NCI-H1417 (cell line): ENCODE data around the gene POGK.
A peak's percentile ranks its signal among the peaks of the same experiment; 100 is the strongest.
"Not testable (repeated sequence)": the region's sequence is repeated elsewhere in the genome, so short reads cannot be mapped to it uniquely, and the experiment has no call there.

Source experiments
- DNase-seq, 3 experiments: peaks; one replicate each; lab custom pipeline; 2025; lab: John Stamatoyannopoulos, UW

Gene POGK

DNA sequence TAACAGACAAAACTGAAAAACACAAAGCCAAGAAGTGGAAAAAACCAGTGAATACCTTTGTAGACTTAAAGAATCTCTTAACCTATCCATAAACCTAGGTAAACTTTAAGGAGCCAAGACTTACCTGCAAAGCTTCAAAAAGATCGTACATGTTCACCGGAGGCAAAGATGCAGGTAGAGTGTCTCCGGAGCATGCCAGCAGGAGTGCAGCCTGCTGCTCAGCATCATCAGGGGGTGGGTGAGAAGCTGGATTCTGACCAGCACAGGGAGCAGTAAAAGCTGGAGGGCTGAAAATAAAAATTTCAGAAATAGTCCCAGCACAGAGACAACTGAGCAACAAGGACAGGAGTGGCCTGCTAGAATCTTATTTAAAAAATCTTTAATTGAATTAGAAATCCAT is 18.7 kb downstream of the POGK start:
- DNase-seq = no peak

DNA sequence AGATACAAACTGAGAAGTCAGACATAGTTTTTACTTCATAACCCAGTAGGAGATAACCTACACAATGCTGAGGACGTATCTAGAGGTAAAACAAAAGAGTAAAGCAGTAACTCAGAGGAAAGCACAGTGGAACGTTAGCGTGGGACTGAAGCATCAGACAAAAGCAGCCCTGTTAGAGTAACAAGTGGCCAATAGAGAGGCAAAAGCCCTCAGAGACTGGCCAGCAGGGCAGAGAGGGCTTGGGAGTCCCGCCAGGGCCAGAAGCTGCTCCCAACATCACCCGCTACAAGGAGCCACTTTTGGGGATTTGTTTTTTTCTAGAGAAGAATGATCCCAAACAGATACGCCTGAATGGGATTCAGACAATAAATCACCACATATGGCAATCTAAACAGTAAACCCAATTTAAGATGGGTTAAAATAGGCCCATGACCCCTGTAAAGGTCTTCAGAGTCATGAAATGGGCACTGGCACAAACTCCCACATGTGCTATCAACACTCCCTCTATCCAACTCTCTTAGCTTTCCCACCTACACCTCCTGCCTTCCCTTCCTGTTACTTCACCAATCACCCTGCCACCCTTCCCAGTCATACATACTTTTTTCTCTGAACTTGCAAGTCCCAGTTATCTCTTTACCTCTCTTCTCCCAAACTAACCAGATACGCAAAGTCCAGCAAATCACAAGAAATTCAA is 19.6 kb downstream of the POGK start:
- no peak for DNase-seq

DNA sequence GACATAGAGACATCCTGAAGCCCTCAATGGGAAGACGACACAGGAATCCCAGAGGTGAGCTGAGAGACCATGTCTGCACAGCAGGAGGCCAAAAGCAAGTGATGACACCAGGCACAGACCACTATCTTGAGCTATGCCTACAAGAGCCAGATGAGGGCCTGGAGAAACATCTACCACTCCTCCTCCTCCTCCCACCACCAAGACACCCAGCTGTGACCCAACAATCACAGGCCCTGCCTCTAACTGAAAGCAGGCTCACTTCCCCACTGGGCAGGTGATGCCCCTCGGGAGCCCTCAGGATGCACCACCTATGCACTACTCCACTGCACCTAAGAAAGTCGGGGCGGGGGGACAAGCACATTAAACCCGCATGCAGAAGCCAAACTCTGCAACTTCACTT is 20.3 kb downstream of the POGK start:
- no peak for DNase-seq

DNA sequence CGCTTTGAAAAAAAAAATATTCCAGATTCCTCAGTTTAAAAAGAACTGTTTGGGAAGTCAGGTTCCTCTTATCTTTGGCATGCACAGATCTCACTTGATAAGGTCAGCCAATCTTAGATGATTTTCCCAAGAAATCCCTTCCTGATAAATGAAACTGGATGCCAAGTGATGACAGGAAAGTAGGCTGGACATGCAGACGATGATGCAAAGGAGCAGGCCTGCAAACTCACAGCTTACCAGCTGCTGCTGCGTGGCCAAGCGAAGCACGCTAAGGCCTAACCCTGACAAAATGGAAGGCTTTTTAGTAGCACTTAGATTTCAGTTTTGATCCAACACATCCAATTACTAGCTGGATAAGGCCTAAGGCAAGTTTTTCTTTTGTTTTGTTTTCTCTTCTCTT is 26.7 kb downstream of the POGK start:
- no peak for DNase-seq

DNA sequence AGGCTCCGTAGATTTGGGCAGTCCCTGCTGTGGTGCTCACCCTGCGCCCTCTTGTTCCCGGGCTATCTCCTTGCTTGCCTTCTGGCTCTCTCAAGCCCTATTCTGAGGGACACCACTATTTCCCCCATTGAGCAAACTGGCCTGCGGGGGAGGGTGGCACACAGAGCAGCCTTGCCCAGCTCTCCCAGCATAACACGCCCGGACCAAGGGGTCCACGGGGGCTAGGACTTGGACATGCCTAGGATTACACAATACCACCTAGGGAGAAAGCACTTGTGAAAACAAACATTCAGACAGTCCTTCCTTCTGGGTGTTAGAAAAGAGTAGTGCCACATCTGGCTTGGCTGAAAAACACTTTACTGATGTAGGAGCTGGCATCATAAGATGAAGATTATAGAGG is 29.4 kb downstream of the POGK start:
- DNase-seq = no peak

DNA sequence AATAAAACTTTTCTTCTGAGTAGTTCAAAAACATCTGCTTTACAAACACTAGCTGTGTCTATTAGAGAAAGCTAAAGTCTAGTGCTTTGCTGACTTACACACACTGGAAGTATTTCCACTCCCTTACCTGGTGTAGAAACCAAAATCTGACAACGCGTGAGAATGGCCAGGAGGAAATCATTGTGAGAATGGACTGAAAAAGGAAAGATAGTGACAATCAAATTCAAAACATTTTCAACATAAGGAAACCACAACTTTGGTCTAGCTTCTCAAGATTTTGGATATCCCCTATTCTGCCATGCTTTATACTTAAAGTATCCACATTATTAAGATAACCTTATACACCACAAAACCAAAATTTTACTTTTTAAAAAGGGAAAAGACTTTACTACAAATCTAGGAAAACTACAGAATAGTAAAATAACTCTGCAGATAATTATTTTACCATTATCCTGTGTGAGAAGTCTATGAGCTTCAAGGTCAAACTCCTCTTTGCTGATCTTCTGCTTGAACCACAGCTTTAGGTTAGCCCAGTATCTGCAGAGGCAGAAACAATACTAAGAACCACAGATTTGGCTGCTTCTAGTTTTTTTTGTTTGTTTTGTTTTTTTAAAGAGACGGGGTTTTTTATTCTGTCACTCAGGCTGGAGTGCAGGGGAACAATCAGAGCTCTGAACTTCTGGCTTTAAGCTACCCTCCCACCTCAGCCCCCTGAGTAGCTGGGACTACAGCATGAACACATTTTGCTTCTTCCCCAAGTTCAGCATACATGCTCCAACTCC is 30.2 kb downstream of the POGK start:
- no peak for DNase-seq

DNA sequence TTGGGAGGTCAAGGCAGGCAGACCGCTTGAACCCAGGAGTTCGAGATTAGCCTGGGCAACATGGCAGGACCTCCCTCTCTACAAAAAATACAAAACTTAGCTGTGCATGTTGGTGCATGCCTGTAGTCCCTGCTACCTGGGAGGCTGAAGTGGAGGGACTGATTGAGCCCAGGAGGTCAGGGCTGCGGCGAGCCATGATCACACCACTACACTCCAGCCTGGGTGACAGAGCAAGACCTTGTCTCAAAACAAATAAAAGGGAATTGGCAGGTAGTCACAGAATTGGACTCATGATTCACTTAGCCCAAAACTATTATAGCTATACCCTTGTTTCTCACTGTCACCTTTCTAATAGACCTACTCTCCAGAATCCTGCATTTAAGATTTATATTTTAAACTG is 31.3 kb downstream of the POGK start:
- DNase-seq = no peak

DNA sequence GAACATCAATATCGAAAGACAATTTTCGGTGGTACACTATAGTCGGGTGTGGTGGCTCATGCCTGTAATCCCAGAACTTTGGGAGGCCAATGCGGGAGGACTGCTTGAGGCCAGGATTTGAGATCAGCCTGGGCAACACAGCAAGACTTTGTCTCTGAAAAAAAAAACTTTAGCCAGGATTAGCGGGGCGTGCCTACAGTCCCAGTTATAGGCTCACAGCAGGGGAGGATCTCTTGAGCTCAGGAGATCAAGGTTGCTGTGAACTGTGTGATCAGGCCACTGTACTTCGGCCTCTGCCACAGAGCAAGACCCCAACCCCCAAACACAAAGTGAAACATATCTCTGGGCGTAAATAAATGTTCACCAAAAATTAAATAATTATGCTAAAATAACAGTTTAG is 35.2 kb downstream of the POGK start:
- no peak for DNase-seq

DNA sequence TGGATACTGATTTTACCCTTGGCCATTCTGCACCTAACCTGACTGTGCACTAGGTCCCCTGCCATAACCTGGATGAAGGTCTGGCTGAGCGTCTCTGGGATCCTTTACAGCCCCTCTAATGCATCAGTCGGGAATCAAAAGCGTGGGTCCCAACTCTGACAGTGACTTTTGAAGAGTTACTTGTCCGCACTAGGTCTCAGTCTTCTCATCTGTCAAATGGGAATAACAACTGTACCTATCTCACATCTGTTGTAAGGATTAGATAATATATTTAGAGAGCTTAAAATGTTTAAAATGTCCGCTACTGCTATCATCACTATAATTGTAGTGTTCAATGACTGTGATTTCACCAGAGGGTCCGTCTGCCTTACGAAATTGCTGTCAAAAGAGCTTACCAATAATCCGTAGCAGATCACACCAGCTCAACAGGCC is 36.0 kb downstream of the POGK start:
- DNase-seq = peak in 1 of 3 experiments; percentile 58

DNA sequence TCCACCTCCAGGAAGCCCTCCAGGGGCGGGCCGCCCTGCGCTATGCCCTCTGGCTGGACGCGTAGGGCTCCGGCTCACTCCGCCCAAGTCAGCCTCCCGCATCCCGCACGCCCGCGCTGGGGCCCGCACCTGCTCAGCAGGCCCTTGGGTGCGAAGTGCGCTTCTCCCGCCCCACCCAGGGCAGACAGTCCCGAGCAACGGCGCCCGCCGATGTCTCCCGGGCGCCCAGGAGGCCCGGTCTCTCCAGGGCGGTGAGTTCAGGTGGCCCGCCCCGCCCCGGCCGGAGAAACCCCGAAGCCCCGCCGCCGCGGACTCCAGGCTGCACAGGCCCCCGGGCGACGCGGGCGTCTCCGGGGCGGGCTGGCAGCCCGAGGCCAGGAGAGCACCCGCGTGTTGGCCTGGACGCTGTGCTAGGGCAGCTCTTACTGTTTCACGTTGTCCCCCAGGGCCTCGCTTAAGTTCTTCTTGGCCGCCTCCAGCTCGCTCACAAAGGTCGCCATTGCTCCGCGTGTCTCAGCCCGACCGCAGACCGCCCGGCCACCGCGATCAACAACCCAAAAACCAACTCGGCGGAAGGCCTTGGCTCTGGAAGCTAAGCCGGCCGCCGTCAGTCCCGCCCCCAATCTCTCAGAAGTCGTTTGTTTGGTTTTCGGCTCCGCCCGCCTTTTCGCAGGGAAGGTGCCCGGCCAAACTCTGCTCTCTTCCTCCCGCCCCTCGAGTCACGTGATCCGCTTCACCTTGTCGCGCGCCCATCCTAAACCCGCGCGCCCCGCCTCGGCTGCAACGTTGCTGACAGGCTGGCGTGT is 36.7 kb downstream of the POGK start, which contains the start of gene TADA1:
TSS of gene TADA1 (minus strand) at position 531 of the 806 bp plus-strand sequence. CDS start at position 500, 31 bp downstream.
- peak; percentile 98 to 100 (median 99) for DNase-seq

DNA sequence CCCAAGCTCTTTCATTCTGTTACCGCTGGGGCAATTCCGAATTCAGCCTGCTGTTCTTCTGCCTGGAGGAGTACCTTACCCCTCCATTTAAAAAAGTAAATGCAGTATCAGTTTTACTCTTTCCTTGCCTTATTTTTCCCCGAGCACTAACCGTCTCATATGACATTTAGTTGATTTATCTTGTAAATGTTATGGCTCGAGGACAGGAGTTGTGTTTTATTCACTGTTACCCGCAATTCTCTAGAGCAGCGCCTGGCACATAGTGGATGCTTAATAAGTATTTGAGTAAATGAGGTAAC is 37.2 kb downstream of the POGK start:
- no peak for DNase-seq

DNA sequence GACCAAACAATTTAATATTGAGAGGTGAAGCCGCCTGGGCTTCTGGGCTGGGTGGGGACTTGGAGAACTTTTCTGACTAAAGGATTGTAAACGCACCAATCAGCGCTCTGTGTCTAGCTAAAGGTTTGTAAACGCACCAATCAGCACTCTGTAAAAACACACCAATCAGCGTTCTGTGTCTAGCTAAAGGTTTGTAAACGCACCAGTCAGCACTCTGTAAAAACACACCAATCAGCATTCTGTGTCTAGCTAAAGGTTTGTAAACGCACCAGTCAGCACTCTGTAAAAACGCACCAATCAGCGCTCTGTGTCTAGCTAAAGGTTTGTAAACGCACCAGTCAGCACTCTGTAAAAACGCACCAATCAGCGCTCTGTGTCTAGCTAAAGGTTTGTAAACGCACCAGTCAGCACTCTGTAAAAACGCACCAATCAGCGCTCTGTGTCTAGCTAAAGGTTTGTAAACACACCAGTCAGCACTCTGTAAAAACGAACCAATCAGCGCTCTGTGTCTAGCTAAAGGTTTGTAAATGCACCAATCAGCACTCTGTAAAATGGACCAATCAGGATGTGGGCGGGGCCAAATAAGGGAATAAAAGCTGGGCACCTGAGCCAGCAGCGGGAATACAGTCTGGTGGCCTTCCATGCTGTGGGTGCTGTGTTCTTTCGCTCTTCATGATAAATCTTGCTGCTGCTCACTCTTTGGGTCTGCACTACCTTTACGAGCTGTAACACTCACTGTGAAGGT is 39.1 kb downstream of the POGK start:
- DNase-seq = not testable (repeated sequence)

DNA sequence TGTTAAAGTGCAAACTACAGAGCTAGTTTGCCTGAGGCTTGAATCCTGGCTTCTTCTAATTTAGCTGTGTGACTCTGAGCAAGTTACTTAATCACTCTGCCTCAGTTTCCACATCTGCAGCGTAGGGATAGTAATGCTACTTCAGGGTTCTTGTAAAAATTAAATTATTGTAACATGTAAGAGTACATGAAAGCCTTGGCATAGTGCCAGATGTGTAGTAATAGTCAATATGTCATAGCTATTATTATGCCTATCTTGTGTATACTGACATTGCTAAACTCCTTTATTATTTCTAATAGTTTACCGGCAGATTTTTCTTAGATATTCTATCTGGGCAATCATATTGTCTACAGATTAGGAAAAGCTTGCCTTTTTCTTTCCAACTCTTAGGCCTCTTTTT is 43.6 kb downstream of the POGK start:
- no peak for DNase-seq

DNA sequence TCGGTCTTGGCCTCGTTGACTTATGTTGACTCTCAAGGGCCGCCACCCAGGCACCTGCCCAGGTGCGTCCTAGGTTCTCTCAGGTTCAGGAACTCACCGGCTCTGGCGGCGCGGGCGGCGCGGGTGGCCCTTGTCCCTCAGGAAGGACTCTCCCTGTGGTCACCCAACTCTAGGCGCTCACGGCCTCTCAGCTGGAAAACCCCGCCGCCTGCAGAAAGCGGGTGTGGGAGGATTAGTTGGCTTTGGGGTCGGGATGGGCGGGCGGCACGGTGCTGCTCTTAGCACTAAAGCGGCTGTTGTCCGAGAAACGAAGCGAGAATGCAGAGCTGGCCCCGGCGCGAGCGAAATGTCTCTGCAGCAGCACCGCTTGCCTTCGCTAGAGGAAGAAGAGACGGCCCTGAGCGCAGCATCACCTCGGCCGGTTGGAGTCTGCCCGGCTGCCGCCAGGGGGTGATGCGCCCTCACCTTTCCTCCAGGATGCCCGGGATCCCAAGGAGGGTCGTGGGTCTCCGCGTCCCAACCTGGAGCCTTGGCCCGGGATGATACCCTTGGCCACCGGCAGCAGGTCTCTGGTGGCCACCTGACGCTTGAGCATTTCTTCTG is 44.9 kb downstream of the POGK start:
- DNase-seq = peak in 1 of 3 experiments; percentile 78

DNA sequence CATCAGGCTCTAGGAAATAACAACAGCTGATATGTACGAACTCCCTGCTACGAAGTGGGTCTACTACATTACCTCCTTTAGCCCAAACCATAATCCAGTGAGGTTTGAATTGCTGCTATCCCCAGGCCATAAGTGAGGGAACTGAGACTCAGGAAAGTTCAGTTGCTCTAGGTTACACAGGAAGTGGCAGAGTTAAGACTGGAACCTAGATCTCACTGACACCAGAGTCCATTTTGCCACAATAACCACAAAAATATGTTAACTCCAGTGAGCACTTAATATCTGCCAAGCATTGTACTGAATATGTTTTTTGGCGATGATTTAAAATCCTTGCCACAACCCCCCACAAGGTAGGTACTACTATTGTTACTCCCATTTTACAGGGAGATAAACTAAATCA is 45.7 kb downstream of the POGK start:
- no peak for DNase-seq

DNA sequence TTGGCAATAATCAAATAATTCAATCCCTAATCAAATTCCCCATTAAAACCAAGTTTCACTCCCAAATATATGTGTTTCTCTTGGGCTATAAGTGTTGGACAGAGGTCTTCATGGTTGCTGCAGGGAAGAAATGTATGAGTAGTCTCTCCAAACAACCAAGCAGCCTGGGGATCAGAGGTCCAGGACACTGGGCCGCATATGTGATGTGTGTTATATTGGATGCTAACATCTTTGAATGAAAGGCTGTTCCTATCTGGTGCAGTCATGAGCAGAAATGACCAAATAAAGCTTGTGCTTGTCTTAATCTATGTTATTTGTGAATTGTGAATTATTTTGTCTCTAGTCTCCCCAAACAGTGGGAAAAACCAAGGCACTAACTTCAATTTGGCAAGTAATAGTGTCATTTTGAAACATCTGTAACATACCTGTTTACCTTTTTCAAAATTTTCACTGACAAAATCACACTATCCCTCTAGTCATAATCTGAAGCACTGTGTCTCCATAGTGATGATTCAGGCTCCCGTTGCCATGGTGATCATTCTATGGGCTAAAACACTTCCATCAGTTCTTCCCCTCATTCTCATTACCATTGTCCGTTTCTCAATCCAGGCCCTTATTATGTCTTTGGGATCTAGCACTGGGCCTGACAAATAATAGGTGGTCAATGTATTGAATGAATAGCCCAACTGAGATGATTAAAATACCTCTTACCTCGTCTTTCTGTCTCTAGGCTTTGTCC is 49.3 kb downstream of the POGK start:
- peak in 1 of 3 experiments; percentile 33 for DNase-seq

DNA sequence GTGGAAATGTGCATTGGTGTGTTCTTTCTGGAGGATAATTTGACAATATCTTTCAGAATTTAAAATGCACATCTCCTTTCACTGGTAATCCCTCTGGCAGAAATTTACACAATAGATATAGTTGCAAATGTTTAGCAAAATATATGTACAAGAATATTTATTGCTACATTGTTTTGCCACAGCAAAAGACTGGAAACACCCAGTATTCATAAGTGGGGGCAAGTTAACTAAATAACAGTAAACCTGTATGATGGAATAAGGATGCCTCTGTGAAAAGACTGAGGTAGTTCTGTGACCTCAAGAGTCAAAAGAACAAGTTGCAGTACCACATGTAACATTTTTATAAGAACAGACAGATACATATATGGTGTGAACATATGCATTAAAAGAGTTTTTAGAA is 50.5 kb downstream of the POGK start:
- DNase-seq = no peak

DNA sequence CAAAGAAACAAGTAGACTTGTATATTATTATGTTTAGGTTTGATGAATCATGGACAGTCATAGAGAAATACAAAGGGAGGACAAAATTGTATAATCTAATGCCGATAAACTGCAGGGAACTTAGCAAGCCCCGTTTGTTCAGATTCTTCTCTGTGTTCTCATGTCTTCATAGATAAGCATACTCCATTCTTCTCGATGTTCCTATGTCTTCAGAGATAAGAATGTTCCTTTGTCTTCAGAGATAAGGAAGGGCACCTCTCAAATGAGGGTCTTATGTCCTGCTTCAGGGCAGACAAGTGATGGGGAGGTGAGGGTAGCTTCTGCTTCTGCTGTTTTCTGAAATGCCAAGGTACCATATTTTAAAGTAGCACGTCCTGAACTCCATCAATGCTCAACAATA is 56.5 kb downstream of the POGK start:
- DNase-seq = no peak

DNA sequence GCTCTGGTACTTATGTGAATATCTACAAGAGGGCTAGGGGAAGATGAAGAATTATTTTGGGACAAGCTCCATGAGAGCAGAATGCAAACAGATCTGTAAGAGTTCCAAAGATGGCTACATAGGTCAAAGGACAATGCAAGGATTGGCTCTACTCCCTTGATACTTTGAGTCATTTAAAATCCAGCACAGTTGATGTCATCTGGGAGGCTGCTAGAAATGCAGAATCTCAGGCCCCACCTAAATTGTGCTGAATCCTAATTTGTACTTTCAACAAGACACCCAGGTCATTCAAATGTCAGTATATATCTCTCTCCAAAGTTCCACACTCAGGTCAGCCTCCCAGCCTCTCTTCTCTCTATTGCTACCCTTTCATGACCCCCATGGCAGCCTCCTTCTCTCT is 60.5 kb downstream of the POGK start:
- no peak for DNase-seq

DNA sequence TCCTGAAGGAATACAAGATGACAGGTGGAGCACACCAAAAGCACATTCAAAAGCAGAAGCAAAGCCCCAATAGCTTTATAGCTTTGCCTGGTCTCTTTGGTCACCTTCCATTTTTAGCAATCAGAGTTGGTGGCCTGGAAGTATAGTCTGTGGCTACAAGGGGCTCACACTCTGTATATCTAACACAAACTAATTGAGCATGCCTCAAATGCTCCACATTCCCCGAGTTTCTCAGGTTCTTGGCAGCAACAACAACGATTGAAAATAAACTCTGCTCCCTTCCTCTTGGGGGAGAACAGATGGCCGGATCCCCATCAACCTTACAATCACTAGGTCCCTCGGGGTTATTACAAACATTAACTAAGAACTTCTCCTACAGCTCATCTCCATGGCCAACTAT is 61.7 kb downstream of the POGK start:
- no peak for DNase-seq

DNA sequence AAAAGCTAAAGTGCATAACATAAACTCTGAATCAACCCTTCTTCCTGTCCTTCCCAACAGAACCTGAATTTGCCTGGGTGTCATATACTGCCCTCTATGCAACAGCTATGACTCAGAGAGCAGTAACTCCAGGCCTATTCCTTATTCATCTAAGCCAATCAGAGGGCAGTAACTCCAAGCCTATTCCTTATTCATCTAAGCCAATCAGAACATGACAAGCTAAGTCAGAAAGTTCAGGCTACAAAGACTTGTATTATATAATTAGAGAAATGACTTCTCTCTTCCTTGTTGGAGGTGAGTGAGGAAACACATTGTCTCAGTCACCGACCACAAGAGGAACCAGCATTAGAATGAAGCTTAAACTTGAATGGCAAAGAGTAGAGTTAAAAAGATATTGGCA is 63.0 kb downstream of the POGK start:
- no peak for DNase-seq
